Mesodermal cell (in vitro differentiated cells): ENCODE data around the gene ARHGEF33.

Source experiments
- H3K27ac ChIP-seq: 2 replicates; pipeline ENCODE4 v1.7.0; 2013; ENCODE audit warnings: mild to moderate bottlenecking, low read depth, low read length, moderate library complexity; ENCODE audit not compliant: severe bottlenecking
- H3K36me3 ChIP-seq: 2 replicates; pipeline ENCODE4 v1.7.1; 2013; ENCODE audit warnings: mild to moderate bottlenecking, low read length, moderate library complexity; ENCODE audit not compliant: control insufficient read depth, insufficient read depth
- H3K4me1 ChIP-seq: one replicate; pipeline ENCODE4 v1.7.1; 2013; ENCODE audit warnings: mild to moderate bottlenecking, low read length; ENCODE audit not compliant: insufficient read depth, control insufficient read depth, poor library complexity, severe bottlenecking
- H3K4me3 ChIP-seq: 2 replicates; pipeline ENCODE4 v1.7.0; 2013; ENCODE audit warnings: low read length, control low read depth, mild to moderate bottlenecking; ENCODE audit not compliant: insufficient read depth, poor library complexity, severe bottlenecking; ENCODE audit errors: extremely low read depth
- H3K9me3 ChIP-seq: 2 replicates; pipeline ENCODE4 v1.7.1; 2013; ENCODE audit warnings: mild to moderate bottlenecking, low read length, moderate library complexity; ENCODE audit not compliant: control insufficient read depth
- WGBS, 2 experiments: methylation state at CpG; one replicate each; pipeline ENCODE4 v1.1.5; 2013; ENCODE audit warnings: missing lambda C conversion rate in 2 of 2; ENCODE audit not compliant: insufficient coverage in 2 of 2; 5-methylcytosine and 5-hydroxymethylcytosine counted together

ARHGEF33 gene

GRCh38 chr2:38876407-38876806, 13.3 kb upstream of the ARHGEF33 start:
- 33 to 52% methylated on average over 4 to 7 of the region's 10 CpGs for WGBS, 2 experiments
- no peaks in the 10 kb centered on the region for H3K9me3 ChIP-seq

GRCh38 chr2:38886063-38886462, 3.6 kb upstream of the ARHGEF33 start:
- no peaks in the 10 kb centered on the region for H3K4me1 ChIP-seq
- no peak overlapping the region for H3K27ac ChIP-seq
- H3K36me3 ChIP-seq, result no peaks in the 10 kb centered on the region

More at GRCh38 chr2:38876407-38876806, 13.3 kb upstream of the ARHGEF33 start:
- Histone ChIP-seq H3K4me3 (peak overlapping the region; percentile 77), H3K27ac (no peak overlapping the region), H3K36me3 (no peaks in the 10 kb centered on the region), H3K4me1 (peaks cover 9% of the 10 kb centered on the region)

GRCh38 chr2:38887347-38887746, 2.3 kb upstream of the ARHGEF33 start:
- no peak overlapping the region for H3K4me3 ChIP-seq
- H3K27ac ChIP-seq, result no peak overlapping the region
- 89 to 90% methylated on average over 4 of the region's 4 CpGs for WGBS, 2 experiments
- no peaks in the 10 kb centered on the region for H3K9me3 ChIP-seq
- H3K36me3 ChIP-seq, result no peaks in the 10 kb centered on the region
- H3K4me1 ChIP-seq, result no peaks in the 10 kb centered on the region

More at GRCh38 chr2:38886063-38886462, 3.6 kb upstream of the ARHGEF33 start:
- no peaks in the 10 kb centered on the region for H3K9me3 ChIP-seq
- no peak overlapping the region for H3K4me3 ChIP-seq

GRCh38 chr2:38887902-38888554, 1.6 kb upstream of the ARHGEF33 start:
- H3K4me3 ChIP-seq, result no peak overlapping the region
- H3K27ac ChIP-seq, result no peak overlapping the region
- no peaks in the 10 kb centered on the region for H3K36me3 ChIP-seq
- no peaks in the 10 kb centered on the region for H3K4me1 ChIP-seq
- 63 to 80% methylated on average over 1 of the region's 1 CpG for WGBS, 2 experiments
- H3K9me3 ChIP-seq, result no peaks in the 10 kb centered on the region

GRCh38 chr2:38889045-38889444, 630 bp upstream of the ARHGEF33 start:
- Histone ChIP-seq H3K9me3 (no peaks in the 10 kb centered on the region), H3K4me1 (no peaks in the 10 kb centered on the region), H3K36me3 (no peaks in the 10 kb centered on the region), H3K27ac (no peak overlapping the region), H3K4me3 (no peak overlapping the region)

- Histone ChIP-seq H3K9me3 (no peaks in the 10 kb centered on the region), H3K4me1 (no peaks in the 10 kb centered on the region), H3K36me3 (no peaks in the 10 kb centered on the region), H3K27ac (no peak overlapping the region), H3K4me3 (no peak overlapping the region)
Measured at GRCh38 chr2:38892819-38893218, 3.1 kb downstream of the ARHGEF33 start.

GRCh38 chr2:38898256-38898655, 8.6 kb downstream of the ARHGEF33 start:
- 85 to 93% methylated on average over 3 of the region's 5 CpGs for WGBS, 2 experiments
- Histone ChIP-seq H3K27ac (no peak overlapping the region), H3K4me3 (no peak overlapping the region), H3K4me1 (no peaks in the 10 kb centered on the region), H3K36me3 (no peaks in the 10 kb centered on the region), H3K9me3 (no peaks in the 10 kb centered on the region)

GRCh38 chr2:38900726-38901125, 11.1 kb downstream of the ARHGEF33 start:
- no peak overlapping the region for H3K27ac ChIP-seq
- no peak overlapping the region for H3K4me3 ChIP-seq
- no peaks in the 10 kb centered on the region for H3K4me1 ChIP-seq
- H3K36me3 ChIP-seq, result no peaks in the 10 kb centered on the region
- no peaks in the 10 kb centered on the region for H3K9me3 ChIP-seq
- no CpG with 5 or more reads among the region's 1 CpG for WGBS, 2 experiments

GRCh38 chr2:38905251-38905650, 15.6 kb downstream of the ARHGEF33 start:
- Histone ChIP-seq H3K9me3 (no peaks in the 10 kb centered on the region), H3K4me1 (no peaks in the 10 kb centered on the region), H3K4me3 (no peak overlapping the region), H3K36me3 (no peaks in the 10 kb centered on the region), H3K27ac (no peak overlapping the region)
- WGBS, 2 experiments, result 82 to 100% methylated on average over 1 to 2 of the region's 2 CpGs

GRCh38 chr2:38907242-38907641, 17.6 kb downstream of the ARHGEF33 start:
- Histone ChIP-seq H3K9me3 (no peaks in the 10 kb centered on the region), H3K4me1 (no peaks in the 10 kb centered on the region), H3K4me3 (no peak overlapping the region), H3K27ac (no peak overlapping the region), H3K36me3 (no peaks in the 10 kb centered on the region)
- WGBS, 2 experiments, result 75 to 80% methylated on average over 1 of the region's 1 CpG

- no peaks in the 10 kb centered on the region for H3K4me1 ChIP-seq
- no peak overlapping the region for H3K4me3 ChIP-seq
- no peak overlapping the region for H3K27ac ChIP-seq
- no peaks in the 10 kb centered on the region for H3K9me3 ChIP-seq
- 71 to 100% methylated on average over 1 of the region's 2 CpGs for WGBS, 2 experiments
- no peaks in the 10 kb centered on the region for H3K36me3 ChIP-seq
Measured at GRCh38 chr2:38907743-38908562, 18.3 kb downstream of the ARHGEF33 start.
